Left renal pelvis (tissue), 4 donors: ENCODE measurements around the gene INPP5K. TPM values are rescaled to one million over a fixed set of nuclear protein-coding genes. Genes with fewer than 3 reads are reported as not detected.
"Not testable (repeated sequence)": the region's sequence is repeated elsewhere in the genome, so short reads cannot be mapped to it uniquely, and the experiment has no call there.

ENCODE experiments used
- DNase-seq, 4 donors: peaks; one replicate each; pipeline ENCODE4 v3.0.0-alpha.2; 2013; ENCODE audit warnings: low read depth in 4 of 4, low spot score in 3 of 4
- polyA plus RNA-seq, 4 donors: library from polyadenylated mRNA; unstranded; fragments of 120-200 nt; gene quantifications; one replicate each; pipeline ENCODE4 v1.2.1, GENCODE V29; 2013; ENCODE audit not compliant: insufficient read length in 4 of 4

INPP5K gene
- polyA plus RNA-seq, 4 donors: 13.1 to 29.3 (median 22.7) TPM

- DNase-seq: no peak
Measured at GRCh38 chr17:1548032-1548431, 31.6 kb upstream of the INPP5K start.

- no peak for DNase-seq
Measured at GRCh38 chr17:1546292-1546922, 30.0 kb upstream of the INPP5K start.

GRCh38 chr17:1545618-1546017 lies 29.2 kb upstream of the INPP5K start:
- no peak for DNase-seq

GRCh38 chr17:1542316-1542715 lies 25.9 kb upstream of the INPP5K start:
- DNase-seq: no peak

- DNase-seq: no peak
Measured at GRCh38 chr17:1541367-1541904, 25.0 kb upstream of the INPP5K start.

GRCh38 chr17:1539811-1540210 lies 23.4 kb upstream of the INPP5K start:
- no peak for DNase-seq

- DNase-seq: no peak
Measured at GRCh38 chr17:1535737-1536136, 19.3 kb upstream of the INPP5K start.

- DNase-seq: no peak
Measured at GRCh38 chr17:1533661-1534325, 17.4 kb upstream of the INPP5K start.

- no peak for DNase-seq
Measured at GRCh38 chr17:1532836-1533602, 16.6 kb upstream of the INPP5K start.

- DNase-seq: no peak
Measured at GRCh38 chr17:1529863-1530262, 13.5 kb upstream of the INPP5K start.

- DNase-seq: not testable (repeated sequence)
Measured at GRCh38 chr17:1526876-1527275, 10.5 kb upstream of the INPP5K start.

- no peak for DNase-seq
Measured at GRCh38 chr17:1522626-1523025, 6.2 kb upstream of the INPP5K start.

GRCh38 chr17:1521086-1521640 lies 4.8 kb upstream of the INPP5K start:
- DNase-seq: no peak

- no peak for DNase-seq
Measured at GRCh38 chr17:1519678-1520077, 3.3 kb upstream of the INPP5K start.

GRCh38 chr17:1518410-1518809 lies 2.0 kb upstream of the INPP5K start:
- no peak for DNase-seq

GRCh38 chr17:1515640-1516387 lies 598 bp downstream of the INPP5K start:
- DNase-seq: peak in 3 of 4 donors; percentile 68 to 77 (median 71)

GRCh38 chr17:1512351-1512750 lies 4.1 kb downstream of the INPP5K start:
- no peak for DNase-seq

GRCh38 chr17:1511756-1512321 lies 4.6 kb downstream of the INPP5K start:
- DNase-seq: no peak

GRCh38 chr17:1511290-1511689 lies 5.1 kb downstream of the INPP5K start:
- DNase-seq: no peak

- no peak for DNase-seq
Measured at GRCh38 chr17:1509290-1509881, 7.0 kb downstream of the INPP5K start.
